SK-N-SH (cell line): ENCODE measurements around the gene DPP4.

ENCODE experiments used
- EP300 ChIP-seq, 2 experiments: IDR thresholded peaks; 2 replicates each; pipeline versions ENCODE4 v1.4.0 to v1.6.1; 2012; ENCODE audit warnings: borderline replicate concordance in 1 of 2, low read depth in 1 of 2, low read length in 1 of 2
- EZH2phosphoT487 ChIP-seq: fragments of 200-600 bp; sonication (generic); IDR thresholded peaks from 2 replicates; pipeline ENCODE4 v1.6.1; 2017; ENCODE audit warnings: low read depth, mixed run types, mild to moderate bottlenecking, antibody characterized with exemption, moderate library complexity, borderline replicate concordance
- MXI1 ChIP-seq: IDR thresholded peaks from 2 replicates; pipeline ENCODE4 v1.6.1; 2012; ENCODE audit warnings: mild to moderate bottlenecking, low read depth, low read length, improper control_type of control experiment
- NFIC ChIP-seq: IDR thresholded peaks from 2 replicates; pipeline ENCODE4 v1.4.0; 2012; ENCODE audit warnings: borderline replicate concordance
- POLR2AphosphoS5 ChIP-seq: IDR thresholded peaks from 2 replicates; pipeline ENCODE4 v1.6.1; 2012; ENCODE audit warnings: low read depth, low read length
- RAD21 ChIP-seq: IDR thresholded peaks from 2 replicates; pipeline ENCODE4 v1.6.1; 2012; ENCODE audit warnings: mild to moderate bottlenecking, low read length
- RFX5 ChIP-seq: IDR thresholded peaks from 2 replicates; pipeline ENCODE4 v1.6.1; 2012; ENCODE audit warnings: mild to moderate bottlenecking, improper control_type of control experiment, low read length
- TCF12 ChIP-seq: IDR thresholded peaks from 2 replicates; pipeline ENCODE4 v1.4.0; 2012
- TF ChIP-seq, protein P1 (sequence below): fragments of 200-600 bp; sonication (generic); IDR thresholded peaks from 2 replicates; pipeline ENCODE4 v1.6.1; 2017; ENCODE audit warnings: antibody characterized with exemption, mild to moderate bottlenecking, moderate library complexity

DNA sequence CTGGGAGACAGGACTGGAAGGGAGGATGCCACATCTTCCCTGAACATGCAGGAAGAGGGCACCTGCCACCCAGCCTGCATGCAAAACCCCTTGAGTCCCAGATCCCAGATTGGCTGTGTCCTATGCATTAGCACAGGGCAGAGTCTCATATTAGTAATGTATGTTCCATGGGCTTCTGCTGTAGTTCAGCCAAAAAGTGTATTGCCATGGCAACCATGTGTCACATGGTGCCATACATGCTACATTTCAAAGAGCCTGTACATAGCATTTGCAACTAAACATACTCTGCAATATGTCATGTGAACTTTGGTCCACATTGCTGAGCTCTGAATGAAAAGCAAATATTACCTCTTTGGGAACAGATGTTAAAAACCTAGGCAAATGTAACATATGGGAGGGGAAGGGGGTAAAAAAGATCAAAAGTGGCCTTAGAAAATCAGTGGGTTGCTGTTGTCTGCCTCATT, 78.4 kb downstream of the DPP4 start:
- TF ChIP-seq, protein P1, sequence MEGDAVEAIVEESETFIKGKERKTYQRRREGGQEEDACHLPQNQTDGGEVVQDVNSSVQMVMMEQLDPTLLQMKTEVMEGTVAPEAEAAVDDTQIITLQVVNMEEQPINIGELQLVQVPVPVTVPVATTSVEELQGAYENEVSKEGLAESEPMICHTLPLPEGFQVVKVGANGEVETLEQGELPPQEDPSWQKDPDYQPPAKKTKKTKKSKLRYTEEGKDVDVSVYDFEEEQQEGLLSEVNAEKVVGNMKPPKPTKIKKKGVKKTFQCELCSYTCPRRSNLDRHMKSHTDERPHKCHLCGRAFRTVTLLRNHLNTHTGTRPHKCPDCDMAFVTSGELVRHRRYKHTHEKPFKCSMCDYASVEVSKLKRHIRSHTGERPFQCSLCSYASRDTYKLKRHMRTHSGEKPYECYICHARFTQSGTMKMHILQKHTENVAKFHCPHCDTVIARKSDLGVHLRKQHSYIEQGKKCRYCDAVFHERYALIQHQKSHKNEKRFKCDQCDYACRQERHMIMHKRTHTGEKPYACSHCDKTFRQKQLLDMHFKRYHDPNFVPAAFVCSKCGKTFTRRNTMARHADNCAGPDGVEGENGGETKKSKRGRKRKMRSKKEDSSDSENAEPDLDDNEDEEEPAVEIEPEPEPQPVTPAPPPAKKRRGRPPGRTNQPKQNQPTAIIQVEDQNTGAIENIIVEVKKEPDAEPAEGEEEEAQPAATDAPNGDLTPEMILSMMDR: no peak
- no peak for TF ChIP-seq POLR2AphosphoS5
- no peak for TF ChIP-seq RFX5
- TF ChIP-seq MXI1: no peak
- no peak for TF ChIP-seq EP300 (IDR thresholded peaks at IDR 0.05; ENCODE audit: borderline replicate concordance in 1 of 2, low read depth in 1 of 2, low read length in 1 of 2)
- TF ChIP-seq TCF12: no peak
- no peak for TF ChIP-seq NFIC
- TF ChIP-seq EZH2phosphoT487: no peak
- no peak for TF ChIP-seq RAD21
